ENCODE results near the gene SLC26A6.

DNA sequence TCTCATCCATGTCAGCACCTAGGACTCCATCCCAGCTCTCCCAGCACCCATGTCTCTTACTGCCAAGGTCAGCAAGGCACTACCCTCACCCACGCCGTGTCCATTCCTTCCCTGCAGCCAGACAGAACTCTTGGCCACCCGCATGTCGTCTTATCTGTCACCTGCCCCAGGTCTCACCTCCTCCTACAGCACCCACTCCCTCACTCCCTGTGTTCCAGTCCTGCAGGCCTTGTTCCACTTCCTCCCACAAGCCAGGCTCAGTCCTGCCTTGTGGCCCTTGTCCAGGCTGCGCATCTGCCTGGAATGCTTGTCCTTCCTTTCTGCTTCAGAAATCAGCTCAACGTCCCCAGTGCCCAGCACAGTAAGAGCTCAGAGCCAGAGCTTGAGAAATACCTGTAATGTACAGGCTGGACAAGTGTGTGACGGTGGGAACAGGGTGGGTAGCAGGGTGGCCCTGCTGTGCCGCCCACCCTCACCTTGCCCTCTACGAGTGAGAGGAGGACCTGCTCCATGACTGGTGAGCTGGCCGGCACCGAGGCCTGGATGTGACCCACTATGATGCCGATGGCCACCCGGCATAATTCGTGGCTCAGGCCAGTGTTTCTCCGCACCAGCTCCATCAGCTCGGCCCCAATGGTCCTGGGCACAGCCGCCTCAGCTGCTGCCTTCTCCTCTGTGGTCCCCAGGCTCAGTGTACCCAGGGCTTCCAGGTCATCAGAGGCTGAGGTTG is 45.7 kb upstream of the SLC26A6 start:
- no peak for TF ChIP-seq POLR2A (IDR thresholded peaks at IDR 0.05)
- TF ChIP-seq, protein P1, sequence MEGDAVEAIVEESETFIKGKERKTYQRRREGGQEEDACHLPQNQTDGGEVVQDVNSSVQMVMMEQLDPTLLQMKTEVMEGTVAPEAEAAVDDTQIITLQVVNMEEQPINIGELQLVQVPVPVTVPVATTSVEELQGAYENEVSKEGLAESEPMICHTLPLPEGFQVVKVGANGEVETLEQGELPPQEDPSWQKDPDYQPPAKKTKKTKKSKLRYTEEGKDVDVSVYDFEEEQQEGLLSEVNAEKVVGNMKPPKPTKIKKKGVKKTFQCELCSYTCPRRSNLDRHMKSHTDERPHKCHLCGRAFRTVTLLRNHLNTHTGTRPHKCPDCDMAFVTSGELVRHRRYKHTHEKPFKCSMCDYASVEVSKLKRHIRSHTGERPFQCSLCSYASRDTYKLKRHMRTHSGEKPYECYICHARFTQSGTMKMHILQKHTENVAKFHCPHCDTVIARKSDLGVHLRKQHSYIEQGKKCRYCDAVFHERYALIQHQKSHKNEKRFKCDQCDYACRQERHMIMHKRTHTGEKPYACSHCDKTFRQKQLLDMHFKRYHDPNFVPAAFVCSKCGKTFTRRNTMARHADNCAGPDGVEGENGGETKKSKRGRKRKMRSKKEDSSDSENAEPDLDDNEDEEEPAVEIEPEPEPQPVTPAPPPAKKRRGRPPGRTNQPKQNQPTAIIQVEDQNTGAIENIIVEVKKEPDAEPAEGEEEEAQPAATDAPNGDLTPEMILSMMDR (IDR thresholded peaks at IDR 0.05) = no peak

Measured in ovary (tissue), 3 donors.